GM18502 (cell line): ENCODE data around the gene PCNT.

Source experiments
- ATAC-seq: cut with Tn5 transposase; IDR thresholded peaks from one replicate; pipeline ENCODE4 v1.9.1; 2021; ENCODE audit warnings: mild to moderate bottlenecking; ENCODE audit not compliant: unreplicated experiment, poor library complexity

Gene PCNT

DNA sequence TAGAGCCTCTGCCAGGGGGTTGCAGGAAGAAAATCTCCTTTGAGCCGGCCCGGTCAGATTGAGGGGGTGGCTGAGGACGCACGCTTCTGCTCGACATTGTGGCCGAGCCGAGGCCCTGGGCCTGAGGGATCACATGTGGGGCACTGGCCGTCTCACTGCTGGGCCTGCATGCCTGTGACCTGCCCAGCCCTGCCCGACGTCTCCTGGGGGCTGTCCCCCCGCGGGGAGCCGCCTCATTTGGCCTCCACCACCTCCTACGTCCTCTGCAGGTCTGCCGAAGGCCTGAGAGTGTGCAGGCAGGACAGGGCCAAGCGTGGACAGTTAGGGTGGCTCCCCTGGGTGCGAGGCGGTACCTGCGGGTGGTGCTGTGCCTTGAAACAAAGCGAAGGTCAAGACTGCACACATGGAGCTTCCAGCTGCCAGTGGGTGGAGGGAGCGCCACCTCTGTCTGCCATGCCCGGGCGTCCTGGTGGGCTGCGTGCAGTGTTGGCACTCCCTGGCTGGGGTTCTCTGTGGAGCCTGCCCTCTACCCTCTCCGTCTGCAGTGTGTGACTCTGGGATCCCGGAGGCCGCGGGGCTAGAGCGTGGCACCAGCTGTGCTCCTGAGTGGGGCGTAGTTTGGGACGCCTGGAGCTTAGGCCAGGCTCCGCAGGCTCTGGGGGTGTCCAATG lies 51.7 kb downstream of the PCNT start:
- ATAC-seq: no peak

DNA sequence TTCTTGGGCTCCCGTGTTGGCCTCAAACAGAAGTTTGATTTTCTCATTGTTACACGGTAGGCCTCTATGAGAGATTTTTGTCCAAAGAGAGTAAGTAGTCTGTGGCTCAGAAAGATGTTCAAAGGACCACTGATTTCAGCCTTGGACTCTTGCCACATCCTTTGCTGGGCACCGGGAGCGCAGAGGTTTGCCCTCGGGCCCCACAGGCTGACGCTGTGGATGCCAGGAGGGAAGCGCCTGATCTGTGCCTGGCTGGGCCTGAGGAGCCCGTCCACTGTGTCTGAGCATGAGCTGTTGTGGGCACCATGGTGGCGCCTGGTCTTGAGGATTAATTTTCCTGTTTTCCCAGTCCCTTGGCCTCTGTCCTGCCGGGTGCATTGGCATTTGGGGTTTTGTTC lies 52.3 kb downstream of the PCNT start:
- no peak for ATAC-seq

DNA sequence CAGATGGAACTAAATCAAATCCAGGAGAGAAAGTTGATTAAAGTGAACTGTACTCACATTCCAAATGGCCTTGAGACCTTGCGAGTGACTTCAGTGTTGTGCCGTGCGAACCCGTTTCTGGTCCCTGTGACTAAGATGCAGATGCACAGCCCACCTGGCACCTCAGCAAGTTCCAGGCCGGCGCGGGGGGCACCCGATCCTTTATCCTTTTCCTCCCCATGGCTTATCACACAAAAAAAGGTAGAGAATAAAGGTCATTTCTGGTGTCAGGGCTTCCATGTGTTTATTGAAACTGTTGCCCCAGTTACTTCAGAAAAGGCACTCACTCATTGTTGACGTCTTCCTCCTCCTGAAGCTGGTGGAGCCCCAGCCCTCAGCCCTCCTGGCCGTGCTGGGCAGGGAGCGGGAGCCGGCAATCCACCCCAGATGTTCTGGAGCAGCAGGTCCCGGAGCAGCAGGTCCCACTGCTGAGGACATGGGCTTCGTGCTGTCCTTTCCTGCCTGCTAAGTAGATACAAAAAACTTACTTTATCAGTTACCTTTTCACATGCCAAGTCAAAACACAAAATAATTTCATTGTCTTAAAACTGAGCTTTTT lies 53.0 kb downstream of the PCNT start:
- ATAC-seq: no peak

DNA sequence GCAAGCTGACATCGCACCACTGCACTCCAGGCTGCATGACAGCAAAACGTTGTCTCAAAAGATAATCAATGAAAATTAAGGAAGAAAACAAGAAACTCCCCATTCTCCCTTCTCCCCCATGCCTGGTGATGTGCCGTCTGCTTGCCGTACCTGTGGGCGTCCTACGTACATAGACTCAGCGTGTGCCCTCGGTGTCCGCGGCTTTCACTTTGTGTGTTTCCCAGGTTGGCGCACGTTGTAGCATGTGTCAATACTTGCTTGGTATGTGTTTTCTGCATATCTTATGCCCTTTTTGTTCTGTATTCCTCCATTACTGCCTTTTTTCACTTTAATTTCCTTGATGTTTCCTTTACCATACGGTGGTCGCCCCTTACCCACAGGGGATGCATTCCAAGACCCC lies 53.8 kb downstream of the PCNT start:
- no peak for ATAC-seq

DNA sequence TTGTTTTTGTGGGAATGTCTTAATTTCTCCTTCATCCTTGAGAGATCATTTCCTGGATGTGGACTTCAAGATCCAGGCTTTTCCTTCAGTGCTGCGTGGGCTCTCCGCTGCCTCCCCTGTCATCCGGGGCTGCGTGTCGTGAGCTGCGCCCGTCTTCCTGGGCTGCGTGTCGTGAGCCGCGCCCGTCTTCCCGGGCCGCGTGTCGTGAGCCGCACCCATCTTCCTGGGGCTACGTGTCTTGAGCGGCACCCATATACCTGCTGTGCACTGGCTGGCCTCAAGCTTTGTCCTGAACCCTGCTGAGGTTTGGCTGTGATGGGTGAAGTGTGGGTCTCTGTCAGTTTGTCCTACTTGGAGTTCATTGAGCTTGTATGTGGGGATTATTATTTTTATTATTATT lies 55.1 kb downstream of the PCNT start:
- no peak for ATAC-seq

DNA sequence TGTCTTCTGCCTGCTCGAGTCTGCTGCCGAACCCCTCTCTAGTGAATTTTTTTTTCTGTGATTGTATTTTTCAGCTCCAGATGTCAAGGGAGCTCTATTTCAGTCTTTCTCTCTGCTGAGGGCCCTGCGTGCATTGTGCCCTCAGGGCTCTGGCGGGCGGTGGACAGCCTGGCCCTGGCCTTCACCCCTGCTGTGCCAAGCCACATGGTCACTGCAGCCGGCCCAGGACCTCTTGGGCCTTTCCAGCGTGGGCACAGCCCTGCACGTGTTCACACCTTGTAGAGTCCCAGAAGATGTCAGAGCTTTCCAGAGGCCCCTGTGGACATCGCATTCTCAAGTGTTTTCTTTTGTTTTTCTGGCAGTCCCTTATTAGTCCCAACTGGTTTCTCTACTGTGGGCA lies 55.7 kb downstream of the PCNT start:
- ATAC-seq: no peak

DNA sequence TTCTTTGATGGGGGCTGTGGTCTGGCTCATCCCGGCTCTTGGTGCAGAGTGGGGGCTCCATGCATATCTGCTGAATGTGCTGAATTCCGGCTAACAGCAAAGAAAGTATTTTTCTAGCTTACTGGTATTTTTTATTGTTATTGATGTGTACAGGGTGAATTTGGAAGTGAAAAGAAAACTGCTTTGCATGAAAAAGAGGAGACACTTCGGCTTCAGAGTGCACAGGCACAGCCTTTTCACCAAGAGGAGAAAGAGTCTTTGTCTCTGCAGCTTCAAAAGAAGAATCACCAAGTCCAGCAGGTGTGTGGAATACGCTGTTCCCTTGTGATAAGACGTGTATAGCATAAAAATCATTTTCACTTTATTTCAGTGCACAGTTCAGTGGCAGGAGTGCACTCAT lies 57.6 kb downstream of the PCNT start:
- ATAC-seq: no peak

DNA sequence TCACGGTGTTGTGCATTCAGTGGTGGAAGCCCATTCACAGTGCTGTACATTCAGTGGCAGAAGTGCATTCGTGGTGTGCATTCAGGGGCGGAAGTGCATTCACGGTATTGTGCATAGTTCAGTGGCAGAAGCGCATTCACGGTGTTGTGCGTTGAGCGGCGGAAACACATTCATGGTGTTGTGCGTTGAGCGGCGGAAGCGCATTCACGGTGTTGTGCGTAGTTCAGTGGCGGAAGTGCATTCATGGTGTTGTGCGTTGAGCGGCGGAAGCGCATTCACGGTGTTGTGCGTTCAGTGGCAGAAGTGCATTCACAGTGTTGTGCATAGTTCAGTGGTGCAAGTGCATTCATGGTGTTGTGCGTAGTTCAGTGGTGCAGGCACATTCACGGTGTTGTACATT lies 60.6 kb downstream of the PCNT start:
- ATAC-seq: no peak

DNA sequence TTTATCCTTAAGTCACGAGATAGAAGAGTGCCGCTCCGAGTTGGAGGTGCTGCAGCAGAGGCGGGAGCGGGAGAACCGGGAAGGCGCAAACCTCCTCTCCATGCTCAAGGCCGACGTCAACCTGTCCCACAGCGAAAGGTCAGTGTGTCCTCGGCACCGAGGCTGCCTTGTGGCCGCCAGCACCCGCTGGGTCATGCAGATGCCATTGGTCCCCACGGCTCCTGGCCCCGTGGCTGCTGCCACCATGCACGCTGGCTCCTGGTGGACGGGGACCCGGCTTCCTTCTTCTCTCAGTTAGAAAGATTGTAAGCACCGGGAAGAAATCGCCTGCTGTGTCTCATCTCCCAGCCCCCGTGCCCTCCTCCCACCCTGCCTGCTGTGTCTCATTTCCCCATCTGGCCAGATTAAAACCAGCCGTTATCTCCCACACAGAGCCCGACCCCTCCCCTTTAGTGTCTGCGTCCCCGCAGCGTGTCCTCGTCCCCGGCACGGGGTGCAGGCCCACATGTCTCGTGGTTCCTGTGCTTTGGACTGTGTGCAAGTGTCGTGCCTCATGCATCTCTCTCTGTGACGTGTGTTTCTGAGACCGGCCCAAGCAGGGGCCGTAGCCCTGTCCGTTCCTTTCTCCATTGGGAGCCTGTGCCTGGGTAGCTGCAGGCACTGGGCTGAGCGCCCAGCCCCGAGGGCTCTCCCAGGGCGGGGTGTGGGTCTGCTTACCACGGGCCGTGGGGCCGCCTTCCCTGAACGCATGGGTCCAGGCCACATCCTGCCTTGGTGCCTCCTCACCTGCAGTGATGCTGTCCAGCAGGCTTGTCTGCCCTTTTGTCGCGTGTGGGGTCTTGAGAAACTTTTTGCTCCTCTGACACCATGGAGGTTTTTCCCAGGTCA lies 62.1 kb downstream of the PCNT start:
- ATAC-seq: no peak

DNA sequence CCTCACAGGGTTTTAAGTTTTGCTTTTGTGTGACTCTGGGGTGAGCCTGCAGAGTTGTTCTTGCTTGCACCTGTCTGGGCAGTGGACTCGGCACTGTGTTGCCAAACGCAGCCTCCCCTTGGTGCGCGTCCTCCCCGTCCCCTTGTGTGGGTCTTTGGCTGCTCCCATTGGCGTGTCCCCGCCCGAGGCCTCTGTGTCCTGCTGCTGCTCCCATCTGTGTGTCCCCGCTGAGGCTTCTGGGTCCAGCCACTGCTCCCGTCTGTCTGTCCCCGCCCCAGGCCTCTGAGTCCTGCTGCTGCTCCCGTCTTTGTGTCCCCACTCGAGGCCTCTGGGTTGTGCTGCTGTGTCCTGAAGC lies 62.8 kb downstream of the PCNT start:
- no peak for ATAC-seq

DNA sequence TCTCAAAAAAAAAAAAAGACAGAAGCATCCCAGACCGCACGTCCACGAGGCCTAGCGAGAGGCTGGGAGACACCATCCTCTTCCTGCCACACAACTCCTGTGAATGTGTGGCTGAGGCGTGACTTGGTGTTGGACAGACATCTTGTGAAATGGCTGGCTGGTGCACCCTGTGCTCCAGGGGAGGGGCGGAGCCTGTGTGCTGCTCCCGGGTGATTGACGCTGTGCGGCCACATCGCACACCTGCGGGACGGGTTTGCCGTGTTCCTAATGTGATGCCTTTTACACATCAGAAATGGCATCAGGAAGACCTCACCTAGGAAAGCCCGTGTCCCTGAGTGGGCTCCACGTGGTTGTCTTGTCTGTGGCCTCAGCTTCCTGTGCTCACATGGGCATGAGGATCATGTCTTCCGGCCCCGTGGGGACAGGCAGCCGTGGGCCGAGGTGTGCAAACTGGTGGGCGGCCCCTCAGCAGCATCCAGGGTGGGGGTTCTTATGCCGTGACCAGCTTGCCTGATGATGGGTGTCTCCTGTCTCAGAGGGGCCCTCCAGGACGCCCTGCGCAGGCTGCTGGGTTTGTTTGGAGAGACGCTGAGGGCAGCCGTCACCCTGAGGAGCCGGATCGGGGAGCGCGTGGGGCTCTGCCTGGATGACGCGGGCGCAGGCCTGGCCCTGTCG lies 64.4 kb downstream of the PCNT start:
- ATAC-seq: no peak

DNA sequence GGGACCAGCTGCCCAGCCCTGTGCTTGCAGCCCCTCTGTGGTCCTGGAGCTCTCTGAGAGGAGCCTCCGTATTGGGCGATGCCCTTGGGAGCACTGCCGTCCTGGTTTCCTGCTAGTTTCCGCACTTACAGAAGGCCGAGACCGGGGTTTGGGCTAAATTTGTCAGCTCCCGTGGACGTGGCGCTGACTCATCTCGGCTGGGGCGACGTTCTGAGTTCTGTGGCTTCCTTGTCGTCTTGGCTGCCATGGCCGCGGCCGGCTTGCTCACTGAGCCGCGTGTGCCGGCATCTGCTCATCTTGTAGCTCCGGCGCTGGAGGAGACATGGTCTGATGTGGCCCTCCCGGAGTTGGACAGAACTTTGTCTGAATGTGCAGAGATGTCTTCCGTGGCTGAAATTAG lies 64.9 kb downstream of the PCNT start:
- no peak for ATAC-seq

DNA sequence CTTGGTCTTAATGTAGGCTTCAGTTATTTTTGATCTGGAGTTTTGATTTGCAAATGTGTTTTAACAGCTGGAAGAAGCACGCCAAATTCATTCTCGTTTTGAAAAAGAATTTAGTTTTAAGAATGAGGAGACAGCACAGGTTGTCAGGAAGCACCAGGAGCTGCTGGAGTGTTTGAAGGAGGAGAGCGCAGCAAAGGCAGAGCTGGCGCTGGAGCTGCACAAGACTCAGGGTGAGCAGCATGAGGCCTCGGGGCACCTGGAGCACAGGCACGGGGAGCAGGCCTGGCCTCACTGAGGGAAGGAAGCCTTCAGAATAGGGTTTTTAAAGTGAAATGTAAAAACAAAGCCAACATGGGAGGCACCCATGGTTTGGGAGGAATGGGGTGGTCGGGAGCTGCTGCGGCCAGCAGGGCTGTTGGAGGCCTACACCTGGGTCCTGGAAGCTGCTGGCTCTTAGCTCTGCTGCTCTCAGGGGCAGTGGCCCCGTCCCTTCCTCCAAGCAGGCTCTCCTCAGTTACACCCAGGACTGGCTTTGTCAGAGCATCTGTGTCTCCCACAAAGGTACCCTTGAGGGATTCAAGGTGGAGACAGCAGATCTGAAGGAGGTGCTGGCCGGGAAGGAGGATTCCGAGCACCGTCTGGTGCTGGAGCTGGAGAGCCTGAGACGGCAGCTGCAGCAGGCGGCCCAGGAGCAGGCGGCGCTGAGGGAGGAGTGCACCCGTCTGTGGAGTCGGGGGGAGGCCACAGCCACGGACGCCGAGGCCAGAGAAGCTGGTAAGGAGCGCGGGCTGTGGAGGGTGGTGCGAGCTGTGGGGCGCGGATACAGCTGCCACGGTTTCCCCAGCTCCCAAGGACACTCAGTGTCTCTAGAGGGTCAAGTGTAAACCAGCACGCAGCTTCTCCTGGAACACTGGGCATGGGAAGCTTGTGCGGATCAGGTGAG lies 66.9 kb downstream of the PCNT start:
- ATAC-seq: no peak

DNA sequence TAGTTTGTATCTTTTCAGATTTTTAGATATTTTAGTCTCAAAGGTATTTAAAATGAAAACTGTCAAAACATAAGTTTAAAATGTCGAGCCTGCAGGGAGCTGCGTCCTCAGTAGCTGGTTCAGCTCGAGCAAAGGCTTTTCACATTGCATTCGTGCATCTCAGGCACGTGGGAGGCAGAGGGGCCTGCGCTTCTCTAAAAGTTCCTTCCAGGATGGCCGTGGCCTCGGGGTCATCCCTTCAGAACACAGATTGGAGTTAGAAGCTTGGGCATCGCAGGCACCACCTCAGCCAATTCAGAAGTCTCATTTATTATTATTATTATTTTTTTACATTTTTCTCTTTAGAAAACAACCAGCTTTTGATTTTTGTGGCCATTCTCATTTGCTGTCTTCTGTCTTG lies 67.8 kb downstream of the PCNT start:
- ATAC-seq: no peak

DNA sequence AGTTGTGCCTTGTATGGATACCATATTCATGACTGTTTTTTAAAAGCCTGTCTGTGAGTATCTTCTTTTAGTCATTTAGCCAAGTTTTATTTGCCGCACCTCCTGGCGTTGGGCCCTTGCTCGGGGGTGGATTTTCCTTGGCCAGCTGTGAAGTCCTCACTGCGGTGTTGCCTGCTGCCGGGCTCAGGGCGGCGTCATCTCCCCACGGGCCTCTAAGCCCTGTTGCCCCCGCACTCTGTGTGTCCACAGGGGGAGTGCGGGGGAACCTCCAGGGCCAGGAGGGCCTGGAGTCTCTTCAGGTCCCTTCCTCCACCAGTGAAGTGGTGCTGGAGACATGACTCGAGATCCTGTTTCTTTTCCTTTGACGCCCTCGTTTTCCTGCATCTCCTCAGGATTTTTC lies 69.0 kb downstream of the PCNT start:
- no peak for ATAC-seq

DNA sequence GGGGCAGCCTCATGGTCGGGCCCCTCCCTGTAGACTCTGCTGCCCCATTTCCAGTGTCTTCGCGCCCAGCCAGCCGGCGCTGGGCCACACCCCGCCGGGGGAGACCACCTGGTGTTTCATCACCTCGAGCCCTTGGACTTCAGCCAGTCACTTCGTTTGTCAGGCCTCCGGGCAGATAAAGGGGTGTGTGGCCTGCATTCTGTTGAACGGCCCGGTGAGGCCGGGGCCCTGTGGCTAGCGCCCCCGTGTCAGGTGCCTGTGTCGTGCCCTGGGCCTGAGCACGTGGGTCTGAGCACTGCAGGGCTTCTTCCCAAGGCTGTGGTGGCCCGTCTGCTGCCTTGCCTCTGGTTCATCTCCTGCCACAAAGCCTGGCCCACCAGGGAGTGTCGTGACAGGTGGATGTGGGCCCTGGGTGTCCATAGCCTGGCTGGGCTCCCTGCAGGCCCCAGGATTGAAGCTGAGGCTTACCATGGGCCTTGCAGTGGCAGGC lies 69.5 kb downstream of the PCNT start:
- ATAC-seq: no peak

DNA sequence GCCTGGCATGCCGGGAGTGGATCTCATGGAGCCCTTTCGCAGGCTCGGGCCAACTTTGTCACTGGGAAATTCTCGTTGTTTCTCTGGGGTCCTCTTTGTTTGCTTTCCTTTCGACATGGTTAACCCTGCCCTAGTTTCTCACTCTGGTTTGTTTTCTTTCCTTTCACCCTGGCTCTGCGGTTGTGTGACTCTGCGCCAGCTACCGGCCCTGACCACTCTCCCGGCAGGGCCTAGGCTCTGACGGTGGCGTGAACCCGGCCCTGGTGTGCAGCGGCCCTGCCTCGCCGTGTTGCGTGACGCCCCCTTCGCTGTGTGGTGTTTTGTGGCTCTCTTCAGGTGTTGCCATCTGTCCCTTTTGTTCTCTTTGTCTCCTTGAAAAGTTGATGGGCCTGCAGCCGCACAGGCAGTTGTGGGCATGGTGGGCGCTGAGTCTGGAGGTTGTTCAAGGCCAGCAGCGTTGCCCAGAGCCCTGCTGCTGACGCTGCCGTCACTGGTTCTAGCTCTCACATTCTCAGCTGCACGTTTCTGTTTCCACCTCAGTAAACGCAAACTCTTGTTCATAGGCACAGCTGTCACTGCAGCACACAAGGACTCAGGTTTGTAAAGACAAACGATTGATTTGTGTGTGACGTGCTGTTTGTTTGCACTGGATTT lies 70.1 kb downstream of the PCNT start:
- no peak for ATAC-seq

DNA sequence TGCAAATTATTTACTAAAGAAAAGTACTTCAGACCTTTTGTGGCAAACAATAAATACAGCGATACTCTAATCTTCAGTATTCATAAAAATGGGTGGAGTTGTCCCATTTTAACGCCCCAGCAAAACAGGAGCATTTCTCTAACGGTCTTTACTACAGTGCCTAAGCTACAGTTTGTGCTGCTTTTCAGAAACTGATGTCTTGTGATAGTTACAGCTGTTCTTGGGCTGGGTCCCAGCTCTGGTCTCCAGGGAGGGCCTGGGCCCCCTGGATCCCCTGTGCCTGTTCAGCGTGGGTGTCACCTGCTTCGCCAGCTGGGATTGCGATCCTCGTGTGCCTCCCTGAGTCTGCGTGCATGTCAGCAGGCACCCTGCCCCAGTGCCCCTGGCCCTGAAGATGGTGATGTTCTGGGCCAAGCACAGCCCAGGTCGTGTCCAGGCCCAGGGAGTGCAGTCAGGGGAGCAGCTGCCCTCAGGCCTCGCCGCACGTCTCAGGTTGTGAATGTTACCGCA lies 70.7 kb downstream of the PCNT start:
- no peak for ATAC-seq

DNA sequence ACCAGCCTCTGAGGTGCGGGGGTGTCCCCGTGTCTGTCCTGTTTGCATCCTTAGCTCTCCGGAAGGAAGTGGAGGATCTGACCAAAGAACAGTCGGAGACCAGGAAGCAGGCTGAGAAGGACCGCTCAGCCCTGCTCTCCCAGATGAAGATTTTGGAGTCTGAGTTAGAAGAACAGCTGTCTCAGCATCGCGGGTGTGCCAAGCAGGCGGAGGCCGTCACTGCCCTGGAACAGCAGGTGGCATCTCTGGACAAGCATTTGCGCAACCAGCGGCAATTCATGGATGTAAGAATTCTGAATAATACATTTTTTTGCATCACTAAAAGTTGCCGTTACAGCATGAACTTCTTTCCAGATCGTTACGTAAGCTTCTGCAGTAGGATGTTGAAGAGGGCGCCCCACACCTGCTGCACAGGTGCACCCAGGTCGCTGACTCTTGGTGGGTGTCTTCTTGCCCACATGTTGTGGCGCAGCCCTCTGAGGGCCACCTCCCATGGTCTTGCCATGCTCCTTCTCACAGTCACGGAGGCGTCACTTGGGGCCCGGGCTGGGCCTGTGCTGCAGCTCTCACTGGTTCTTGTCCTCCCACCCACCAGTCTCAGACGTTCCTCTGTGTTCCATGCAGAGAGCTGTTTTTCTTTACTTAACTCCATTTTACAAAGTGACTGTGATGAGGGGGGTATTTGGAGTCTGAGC lies 73.4 kb downstream of the PCNT start:
- no peak for ATAC-seq
